ENCODE measurements around the gene PODXL.
"Not testable (repeated sequence)": the region's sequence is repeated elsewhere in the genome, so short reads cannot be mapped to it uniquely, and the experiment has no call there.

Gene PODXL

GRCh38 chr7:131480384-131481315, 75.8 kb downstream of the PODXL start:
- TF ChIP-seq CTCF (IDR thresholded peaks at IDR 0.05; ENCODE audit: insufficient read depth, low read depth, low read length, missing control alignments), result no peak
- DNase-seq (ENCODE audit: low read depth), result no peak
- H3K4me3 ChIP-seq (ENCODE audit: low read depth, low read length), result no peak overlapping the region

GRCh38 chr7:131476740-131477139, 79.7 kb downstream of the PODXL start:
- TF ChIP-seq CTCF (IDR thresholded peaks at IDR 0.05; ENCODE audit: insufficient read depth, low read depth, low read length, missing control alignments), result no peak
- no peak overlapping the region for H3K4me3 ChIP-seq (ENCODE audit: low read depth, low read length)
- no peak for DNase-seq (ENCODE audit: low read depth)

GRCh38 chr7:131471250-131472004, 85.0 kb downstream of the PODXL start:
- no peak for DNase-seq (ENCODE audit: low read depth)
- TF ChIP-seq CTCF (IDR thresholded peaks at IDR 0.05; ENCODE audit: insufficient read depth, low read depth, low read length, missing control alignments), result no peak
- no peak overlapping the region for H3K4me3 ChIP-seq (ENCODE audit: low read depth, low read length)

GRCh38 chr7:131467788-131468187, 88.6 kb downstream of the PODXL start:
- H3K4me3 ChIP-seq (ENCODE audit: low read depth, low read length), result no peak overlapping the region
- no peak for TF ChIP-seq CTCF (IDR thresholded peaks at IDR 0.05; ENCODE audit: insufficient read depth, low read depth, low read length, missing control alignments)
- DNase-seq (ENCODE audit: low read depth), result no peak

DNA sequence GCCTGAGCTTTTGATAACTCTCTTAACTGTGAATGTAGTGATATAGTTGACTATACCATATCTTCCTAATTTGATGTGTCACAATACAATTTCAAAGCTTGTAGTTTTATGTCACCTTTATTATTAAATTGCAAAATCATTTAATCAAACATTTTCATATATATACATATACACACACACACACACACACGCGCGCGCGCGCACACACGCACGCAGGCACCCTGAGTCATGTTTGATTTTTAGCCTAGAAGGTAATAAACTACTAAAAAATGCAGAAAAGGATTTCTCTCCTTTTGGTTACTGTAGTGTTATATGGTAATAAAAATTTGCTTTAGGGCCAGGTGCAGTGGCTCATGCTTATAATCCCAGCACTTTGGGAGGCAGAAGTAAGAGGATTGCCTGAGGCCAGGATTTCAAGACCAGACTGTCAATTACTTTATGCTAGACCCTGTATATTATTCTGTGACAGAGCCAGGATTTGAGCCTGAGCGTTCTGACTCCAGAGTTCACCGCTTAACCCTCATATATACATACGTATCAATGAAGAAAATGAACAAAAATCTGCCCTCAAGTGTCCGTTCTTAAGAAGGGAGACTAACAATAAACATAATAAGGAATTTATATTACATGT, 89.6 kb downstream of the PODXL start:
- no peak for TF ChIP-seq CTCF (IDR thresholded peaks at IDR 0.05; ENCODE audit: insufficient read depth, low read depth, low read length, missing control alignments)
- DNase-seq (ENCODE audit: low read depth), result no peak

DNA sequence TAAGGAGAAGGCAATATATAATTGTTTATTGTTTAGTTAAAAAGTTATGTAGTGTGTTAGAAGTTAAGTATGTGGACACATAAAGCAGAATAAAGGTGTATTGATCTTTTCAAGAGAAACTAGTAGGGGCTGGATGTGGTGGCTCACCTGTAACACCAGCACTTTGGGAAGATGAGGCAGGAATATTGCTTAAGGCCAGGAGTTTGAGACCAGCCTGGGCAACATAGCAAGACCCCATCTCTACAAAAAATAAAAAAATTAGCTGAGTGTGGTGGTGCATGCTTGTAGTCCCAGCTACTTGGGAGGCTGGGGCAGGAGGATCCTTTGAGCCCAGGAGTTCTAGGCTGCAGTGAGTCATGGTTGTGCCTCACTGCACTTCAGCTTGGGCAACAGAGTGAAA, 93.7 kb downstream of the PODXL start:
- not testable (repeated sequence) for H3K4me3 ChIP-seq (ENCODE audit: low read depth, low read length)

More for the DNA sequence above, 89.6 kb downstream of the PODXL start:
- H3K4me3 ChIP-seq (ENCODE audit: low read depth, low read length), result no peak overlapping the region

GRCh38 chr7:131462059-131462458, 94.4 kb downstream of the PODXL start:
- H3K4me3 ChIP-seq (ENCODE audit: low read depth, low read length), result no peak overlapping the region
- DNase-seq (ENCODE audit: low read depth), result no peak
- TF ChIP-seq CTCF (IDR thresholded peaks at IDR 0.05; ENCODE audit: insufficient read depth, low read depth, low read length, missing control alignments), result no peak

More for the DNA sequence above, 93.7 kb downstream of the PODXL start:
- DNase-seq (ENCODE audit: low read depth), result not testable (repeated sequence)

Data from GM12865 (cell line).